PC-3 (cell line): ENCODE measurements around the gene KIAA0513.

Source experiments
- EZH2 ChIP-seq: fragments of 300-600 bp; sonication (generic); IDR thresholded peaks from one replicate; pipeline ENCODE4 v1.6.1; 2017; ENCODE audit warnings: antibody characterized with exemption, mild to moderate bottlenecking, low read length; ENCODE audit not compliant: unreplicated experiment
- TF ChIP-seq, protein P1 (sequence below): fragments of 300-600 bp; sonication (generic); conservative IDR thresholded peaks from 2 replicates; pipeline ENCODE4 v1.5.1; 2017; ENCODE audit warnings: antibody characterized with exemption, low read depth, mild to moderate bottlenecking, low read length

GRCh38 chr16:85014311-85014710 lies 13.3 kb upstream of the KIAA0513 start:
- TF ChIP-seq EZH2: no peak
- TF ChIP-seq, protein P1, sequence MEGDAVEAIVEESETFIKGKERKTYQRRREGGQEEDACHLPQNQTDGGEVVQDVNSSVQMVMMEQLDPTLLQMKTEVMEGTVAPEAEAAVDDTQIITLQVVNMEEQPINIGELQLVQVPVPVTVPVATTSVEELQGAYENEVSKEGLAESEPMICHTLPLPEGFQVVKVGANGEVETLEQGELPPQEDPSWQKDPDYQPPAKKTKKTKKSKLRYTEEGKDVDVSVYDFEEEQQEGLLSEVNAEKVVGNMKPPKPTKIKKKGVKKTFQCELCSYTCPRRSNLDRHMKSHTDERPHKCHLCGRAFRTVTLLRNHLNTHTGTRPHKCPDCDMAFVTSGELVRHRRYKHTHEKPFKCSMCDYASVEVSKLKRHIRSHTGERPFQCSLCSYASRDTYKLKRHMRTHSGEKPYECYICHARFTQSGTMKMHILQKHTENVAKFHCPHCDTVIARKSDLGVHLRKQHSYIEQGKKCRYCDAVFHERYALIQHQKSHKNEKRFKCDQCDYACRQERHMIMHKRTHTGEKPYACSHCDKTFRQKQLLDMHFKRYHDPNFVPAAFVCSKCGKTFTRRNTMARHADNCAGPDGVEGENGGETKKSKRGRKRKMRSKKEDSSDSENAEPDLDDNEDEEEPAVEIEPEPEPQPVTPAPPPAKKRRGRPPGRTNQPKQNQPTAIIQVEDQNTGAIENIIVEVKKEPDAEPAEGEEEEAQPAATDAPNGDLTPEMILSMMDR: no peak
